ENCODE data around the gene ASTN2.

Gene ASTN2

DNA sequence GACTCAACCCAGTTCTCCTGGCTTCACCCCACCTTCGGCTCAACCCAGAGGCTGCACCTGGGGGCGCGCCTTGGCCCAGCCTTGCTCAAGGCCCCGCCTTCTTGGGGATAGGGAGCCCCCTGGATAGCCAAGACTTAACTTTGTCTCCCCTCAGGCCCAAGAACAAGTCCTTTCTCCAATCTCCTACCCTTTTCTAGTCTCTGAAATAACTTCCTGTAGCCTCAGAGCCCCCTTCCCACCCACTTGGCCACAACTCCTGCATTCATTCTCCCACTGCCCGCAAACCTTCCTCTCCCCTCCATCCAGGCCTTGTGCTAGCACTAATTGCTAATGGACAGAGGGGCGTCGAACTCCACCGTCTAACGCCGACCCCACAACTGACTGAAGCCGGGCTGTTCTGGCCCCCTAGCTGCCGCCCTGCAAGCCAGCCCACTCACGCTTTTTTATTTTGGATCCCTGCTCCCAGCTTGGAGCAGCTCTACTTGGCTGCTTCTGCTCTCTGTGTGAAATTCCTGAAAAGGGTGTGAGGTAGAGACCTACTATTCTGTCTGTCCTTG is 579 bp upstream of the ASTN2 start:
- no peak for DNase-seq (ENCODE audit: low read depth)

DNA sequence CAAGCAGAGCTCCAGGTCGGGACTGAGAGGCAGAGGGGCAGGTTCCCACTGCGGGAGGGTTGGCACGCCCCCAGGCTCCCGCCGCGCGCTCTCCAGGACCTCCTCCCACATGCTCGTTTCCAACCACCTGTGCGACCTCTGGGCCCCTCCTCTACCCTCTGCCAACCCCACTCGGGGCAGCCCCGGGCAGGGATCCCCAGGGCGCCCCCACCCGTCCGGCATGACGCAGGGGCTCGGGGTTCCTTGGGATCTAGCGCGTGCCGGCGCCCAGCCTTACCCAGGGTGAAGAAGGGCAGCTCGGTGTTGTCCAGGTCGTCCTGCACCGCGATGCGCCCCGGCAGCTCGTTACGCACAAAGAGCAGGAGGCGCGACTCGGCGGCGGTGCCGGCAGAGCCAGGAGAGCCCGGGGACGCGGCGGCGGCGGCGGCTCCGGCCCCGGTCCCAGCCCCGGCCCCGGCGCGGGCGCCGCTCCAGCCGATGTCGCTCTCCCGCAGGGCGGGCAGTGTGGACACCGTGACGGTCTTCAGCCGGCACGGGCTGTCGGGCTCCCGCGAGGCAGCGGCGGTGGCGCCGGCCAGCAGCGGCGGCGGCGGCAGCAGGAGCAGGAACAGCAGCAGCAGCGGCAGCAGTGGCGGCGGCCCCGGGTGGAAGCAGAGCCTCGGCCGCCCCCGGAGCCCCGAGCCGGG is 494 bp downstream of the ASTN2 start:
- DNase-seq (ENCODE audit: low read depth), result no peak

DNA sequence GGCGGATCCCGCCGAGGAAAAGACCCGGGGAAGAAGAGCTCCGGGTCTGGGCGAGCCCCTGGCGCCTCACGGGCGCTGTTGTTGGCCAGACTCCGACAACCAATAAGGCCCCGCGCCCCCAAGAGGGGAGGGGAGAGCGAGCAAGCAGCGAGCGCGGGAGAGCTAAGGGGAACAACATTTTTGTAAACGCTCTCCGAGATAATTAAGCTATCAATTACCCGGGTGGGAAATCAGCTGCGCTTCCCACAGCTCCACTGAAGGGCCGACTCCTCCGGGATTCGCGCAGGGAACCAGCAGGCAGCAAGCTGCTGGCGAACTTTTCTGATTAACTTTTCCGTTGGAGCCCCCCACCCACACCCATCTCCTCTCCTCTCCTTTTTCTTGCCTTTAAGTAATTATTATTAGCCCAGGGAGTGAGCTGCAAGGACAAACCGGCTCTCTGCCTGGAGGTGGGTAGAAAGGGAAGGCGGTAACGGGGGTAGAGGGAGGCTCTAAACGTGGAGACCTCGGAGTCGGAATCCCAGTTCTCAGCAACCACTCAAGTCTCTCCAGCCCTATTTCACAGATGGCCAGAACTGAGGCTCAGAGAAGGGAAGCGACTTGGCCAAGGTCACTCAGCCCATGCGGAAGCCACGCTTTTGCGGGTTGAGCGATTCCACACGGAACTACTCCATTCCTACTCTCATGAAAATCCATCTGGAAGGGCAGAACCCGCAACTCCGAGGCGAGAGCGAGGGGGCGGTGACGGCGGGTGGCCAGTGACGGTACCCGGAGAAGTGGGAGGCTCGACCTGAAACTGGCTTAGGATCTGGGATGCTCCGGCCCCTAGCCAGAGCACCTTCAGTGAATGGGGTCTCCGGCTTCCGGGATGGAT is 1.3 kb downstream of the ASTN2 start:
- DNase-seq (ENCODE audit: low read depth), result no peak

DNA sequence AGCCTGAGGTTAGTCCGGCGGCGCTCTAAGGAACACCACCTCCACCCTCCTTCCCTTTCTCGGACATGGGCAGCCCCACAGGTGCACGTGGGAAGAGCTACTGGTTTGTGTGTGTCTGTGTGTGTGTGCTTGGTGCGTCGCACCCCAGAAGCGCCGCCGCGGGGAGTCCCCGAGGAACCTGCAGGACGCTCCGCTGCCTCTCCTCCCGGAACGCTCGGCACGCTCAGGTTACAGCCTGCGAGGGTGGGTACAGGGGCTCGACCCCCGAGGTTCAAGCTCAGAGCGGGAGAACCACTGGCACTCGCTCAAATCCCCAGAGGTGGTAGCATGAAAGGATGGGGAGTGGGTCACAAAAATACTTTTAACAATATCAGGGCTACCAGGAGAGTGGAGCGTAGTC is 2.0 kb downstream of the ASTN2 start:
- DNase-seq (ENCODE audit: low read depth), result no peak

DNA sequence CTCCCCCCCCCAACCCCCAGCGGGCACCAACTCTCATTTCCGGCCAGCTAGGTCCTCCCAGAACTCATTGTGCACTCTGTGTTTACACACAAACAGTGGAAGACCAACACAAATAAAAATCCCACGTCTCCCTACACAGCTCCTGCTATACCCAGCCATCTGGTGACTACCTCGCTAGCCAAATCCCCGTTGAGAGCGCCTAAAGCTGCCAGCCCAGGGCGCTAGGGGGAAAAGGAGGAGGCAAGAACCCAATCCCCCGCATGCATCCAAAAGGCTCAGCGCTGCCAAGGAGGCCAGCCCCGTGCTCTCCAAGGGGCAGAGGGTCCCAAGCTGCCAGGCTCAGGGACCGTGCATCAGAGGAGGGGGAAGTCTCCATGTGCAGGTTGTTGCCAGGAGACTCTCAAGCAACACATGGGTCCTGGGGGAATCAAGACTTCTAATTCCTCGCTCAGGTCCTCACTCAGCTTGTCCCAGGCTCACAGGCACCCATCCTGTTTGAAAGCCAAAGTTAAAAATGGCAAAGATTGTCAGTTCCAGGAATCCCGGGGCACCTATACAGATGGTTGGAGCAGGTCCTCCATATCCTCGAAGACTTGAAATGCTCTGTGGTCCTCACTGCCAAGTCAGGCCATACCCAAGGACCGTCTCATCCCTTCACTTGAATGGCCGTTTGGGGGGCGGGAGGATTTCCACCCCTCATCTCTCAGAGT is 2.7 kb downstream of the ASTN2 start:
- no peak for DNase-seq (ENCODE audit: low read depth)

DNA sequence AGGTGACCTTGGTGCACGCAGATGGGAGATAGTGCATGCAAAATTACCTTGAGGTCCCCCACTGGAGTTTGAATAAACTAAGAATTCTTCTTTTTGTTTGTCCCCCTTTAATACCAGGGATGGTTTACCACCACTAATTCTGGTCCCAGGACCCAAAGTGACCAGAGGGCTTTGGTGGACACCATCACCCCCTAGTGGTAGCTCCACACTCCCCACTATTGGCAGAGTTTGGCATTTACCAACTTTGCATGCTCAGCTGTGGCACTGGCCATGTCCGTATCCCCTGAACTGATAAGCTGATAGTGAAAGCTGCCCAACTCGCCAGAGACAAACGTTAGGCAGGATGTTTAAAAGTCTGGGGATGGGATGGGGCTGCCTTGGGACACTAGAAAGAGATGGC is 3.3 kb downstream of the ASTN2 start:
- DNase-seq (ENCODE audit: low read depth), result no peak

DNA sequence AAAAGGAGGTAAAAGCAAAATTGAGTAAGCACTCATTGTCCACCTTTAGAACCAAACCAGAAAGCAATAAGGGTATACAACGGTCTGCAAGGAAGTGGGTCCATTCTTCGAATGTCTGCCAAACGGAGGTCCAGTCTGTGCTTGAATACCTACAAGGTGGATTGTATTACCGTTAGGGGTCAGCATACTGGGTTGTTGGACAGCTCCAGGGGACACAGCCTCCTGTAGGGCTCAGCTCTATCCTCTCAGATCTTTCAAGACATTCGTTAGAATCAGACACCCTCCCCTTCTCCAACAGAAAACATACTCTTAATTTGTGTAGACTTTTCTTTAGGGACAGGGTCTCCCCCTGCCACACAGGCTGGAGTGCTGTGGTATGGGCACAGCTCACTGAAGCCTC is 5.5 kb downstream of the ASTN2 start:
- no peak for DNase-seq (ENCODE audit: low read depth)

DNA sequence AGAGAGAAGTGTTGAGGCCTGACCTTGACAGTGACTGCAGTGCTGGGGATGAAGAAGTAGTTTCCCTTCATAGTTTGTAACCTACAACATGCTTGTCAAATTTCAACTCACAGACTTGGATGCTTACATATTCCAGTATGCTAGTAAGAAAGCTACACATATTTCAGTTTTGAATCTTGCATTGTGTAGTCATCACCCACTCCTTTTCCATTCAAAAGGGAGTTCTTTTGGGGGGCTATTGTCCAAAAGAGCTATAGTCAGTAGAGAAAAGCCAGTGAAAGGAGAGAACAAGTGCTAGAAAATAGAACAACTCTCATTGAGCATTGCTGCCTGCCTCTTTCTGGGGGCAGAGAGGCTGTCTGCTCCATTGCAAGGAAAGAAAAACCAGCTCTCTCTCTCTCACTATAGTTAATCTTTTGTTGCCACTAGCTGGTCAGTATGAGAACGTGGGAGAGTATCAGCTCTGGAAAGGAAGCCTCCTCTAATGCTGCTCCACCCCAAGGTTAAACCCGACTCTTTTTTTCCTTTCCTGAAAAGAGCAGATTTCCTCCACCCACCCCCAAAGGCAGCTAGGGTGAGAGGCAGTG is 7.3 kb downstream of the ASTN2 start:
- no peak for DNase-seq (ENCODE audit: low read depth)

DNA sequence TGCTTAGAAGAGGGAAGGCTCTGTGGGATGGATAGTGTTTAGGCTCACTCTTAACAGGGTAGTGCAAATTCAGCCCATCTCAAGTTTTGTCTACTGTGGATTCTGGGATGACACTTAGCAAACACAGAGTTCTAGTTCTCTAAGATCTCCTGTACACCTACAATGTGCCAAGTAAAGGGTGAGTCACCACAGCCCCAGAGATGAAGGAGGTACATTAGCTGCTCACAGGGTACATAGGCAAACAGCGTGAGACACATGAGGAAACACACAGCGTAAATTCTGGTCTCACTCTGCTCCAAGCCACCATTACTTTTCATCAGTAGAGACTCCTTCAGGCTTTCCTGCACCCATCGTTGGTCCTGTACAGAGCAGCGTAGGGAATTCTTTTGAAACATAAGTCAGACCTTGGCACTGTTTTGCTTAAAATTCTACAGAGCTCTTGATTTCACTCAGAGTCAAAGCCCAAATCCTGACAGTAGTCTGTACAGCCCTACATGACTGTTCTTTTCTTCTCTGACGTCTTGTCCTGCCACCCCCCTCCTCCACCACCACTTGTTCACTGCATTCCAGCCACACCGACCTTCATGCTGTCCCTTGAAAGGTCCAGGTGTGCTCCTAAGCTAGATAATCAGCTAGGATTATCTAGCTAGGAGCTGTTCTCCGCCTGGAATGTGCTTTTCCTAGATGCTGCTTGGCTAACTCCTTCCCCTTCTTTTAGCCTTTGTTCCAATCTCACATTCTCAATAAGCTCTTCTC is 8.7 kb downstream of the ASTN2 start:
- DNase-seq (ENCODE audit: low read depth), result no peak

DNA sequence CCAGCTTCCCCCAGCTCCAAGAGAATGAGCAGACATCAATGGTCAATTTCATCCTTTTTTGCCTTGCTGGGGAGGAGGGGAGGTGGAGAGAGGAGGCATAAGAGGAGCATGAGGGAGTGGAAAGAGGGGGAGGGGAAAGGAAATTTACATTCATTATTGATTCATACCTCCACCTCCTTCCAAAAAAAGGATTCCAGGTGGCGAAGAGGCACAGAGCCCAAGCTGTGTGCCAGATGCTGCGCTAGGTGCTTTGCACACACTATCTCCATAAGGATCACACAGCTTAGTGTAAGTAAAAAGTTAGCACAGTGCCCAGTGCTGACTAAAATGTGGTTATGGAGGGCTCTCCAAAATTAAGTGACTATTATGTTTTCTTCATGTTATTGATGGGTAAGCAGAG is 11.0 kb downstream of the ASTN2 start:
- no peak for DNase-seq (ENCODE audit: low read depth)

DNA sequence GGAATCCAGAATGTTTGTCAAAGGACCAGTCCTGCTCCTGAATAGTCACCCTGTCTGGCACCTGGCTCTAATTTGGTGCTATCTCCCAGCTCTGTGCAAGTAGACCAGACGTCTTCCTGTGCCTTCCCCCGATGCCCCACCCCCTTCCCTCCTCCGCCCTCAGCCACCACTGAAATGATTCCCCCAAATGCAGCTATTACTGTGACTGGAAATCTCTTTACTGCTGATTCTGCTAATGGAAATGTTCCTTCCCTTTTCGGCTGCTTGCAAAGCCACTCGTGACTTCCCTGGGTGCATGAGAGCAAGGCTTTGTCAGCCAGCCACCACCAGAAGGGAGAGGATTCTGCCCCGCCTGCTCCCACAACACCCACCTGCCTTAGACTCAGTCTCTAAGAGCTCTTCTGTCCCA is 11.4 kb downstream of the ASTN2 start:
- no peak for DNase-seq (ENCODE audit: low read depth)

DNA sequence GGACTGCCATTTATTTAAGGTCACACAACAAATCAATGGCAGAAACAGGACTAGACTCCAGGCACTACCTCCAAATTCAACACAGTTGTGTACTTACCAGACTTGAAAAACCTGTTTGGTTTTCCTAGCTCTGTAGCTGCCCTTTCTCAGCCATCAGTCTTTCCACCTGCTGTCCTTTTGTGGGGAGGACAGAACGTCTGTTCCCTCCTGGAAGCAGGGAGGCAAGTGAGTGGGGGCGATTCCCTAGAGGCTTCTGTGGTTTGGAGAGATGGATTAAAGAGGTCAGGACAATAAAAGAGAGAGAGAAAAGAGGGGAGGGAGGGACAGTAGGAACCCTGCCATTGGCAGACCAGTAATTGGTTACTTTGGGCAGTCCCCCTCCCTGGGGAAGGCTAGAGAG is 14.7 kb downstream of the ASTN2 start:
- no peak for DNase-seq (ENCODE audit: low read depth)

DNA sequence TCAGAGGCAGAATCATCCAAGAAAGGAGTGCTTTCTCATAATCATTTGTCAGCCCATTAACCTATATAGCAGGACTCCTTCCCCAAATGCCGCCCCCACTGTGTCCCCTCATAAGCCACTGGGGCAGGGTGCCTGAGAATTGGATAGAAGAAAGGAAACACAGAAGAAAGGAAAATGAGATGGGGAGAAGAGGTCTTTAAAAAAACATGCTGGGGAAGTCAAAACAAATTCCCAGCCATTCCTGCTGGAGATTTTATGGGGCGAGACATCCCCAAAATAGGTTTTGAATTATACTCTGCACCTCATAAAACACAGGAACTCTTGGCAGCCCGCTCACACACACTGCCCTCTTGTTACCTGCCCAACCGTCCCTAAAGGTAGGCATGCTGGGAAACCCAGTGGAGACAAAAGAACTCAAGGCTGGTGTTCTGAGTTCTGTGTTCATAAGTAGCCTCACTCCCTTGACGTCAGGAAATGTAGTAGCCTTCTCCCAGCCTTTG is 19.7 kb downstream of the ASTN2 start:
- no peak for DNase-seq (ENCODE audit: low read depth)

DNA sequence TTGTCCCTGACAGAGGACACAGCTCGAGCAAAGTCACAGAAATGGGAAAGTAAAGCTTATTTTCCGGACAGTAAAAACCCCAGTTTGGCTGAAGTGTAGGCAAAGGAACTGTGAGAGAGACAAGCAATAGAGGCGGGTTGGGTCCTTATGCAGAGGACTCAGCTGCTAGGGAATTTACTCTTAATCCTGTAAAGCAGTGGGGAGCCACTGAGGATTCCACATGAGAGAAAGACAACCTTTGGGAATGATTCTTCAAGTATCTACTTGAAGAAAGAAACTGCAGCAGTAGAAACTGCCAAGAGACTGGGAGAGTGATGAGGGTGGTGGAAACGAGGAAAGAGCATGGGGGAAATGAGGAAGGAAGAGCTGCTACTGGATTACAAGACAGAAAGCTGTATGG is 20.2 kb downstream of the ASTN2 start:
- DNase-seq (ENCODE audit: low read depth), result no peak

DNA sequence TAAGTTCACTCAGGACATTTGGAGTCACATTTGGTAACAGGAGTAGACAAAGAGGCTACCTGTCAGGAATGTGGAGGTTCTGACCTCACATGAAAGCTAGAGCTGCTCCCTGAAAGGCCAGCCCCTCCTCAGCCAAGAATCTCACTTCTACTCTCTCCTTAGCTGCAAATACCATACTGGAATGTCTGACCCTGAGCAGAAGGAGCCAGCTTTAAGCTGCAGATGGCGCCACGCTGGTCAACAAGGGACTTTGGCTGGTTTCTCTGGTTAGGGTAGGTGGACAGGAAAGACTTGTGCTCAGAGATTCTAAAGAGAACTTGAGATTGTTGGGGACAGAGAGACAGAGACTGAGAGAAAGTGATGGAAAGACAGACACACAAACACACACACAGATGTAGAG is 21.9 kb downstream of the ASTN2 start:
- no peak for DNase-seq (ENCODE audit: low read depth)

DNA sequence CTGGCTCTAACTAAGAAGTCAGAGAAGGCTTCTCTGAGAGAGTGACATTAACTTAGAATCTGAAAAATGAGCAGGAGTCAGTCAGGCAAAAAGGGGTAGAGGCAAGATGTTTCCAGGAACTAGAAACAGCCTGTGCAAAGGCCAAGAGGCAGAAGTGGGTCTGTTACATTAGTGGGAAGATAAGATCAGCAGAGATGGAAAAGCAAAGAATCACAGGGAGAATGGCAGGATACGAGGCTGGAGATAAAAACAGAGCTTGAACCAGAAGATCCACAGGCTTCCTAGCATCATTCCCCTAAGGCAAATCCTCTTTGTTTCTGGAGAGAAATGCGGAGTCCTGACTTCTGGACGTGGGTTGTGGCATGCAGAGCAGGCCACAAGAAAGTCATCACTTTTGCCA is 27.4 kb downstream of the ASTN2 start:
- DNase-seq (ENCODE audit: low read depth), result no peak

DNA sequence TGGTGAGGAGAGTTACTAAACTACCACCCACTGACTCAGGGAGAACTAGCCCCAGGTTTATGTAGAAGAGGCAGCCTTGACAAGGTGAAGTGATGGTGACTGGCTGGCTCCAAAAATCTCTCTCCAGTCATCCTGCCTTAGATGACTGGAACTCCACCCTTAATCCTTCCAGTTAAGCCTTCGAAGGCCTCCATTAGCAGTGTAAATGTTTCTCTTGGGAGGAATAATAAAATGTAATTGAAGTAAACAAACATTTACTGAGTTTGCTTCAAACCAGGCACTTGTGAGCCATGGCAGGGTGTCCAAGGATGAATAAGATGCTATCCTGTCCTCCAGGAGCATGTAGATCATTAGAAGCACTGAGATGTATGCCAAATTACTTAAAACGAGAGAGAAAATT is 35.5 kb downstream of the ASTN2 start:
- no peak for DNase-seq (ENCODE audit: low read depth)

DNA sequence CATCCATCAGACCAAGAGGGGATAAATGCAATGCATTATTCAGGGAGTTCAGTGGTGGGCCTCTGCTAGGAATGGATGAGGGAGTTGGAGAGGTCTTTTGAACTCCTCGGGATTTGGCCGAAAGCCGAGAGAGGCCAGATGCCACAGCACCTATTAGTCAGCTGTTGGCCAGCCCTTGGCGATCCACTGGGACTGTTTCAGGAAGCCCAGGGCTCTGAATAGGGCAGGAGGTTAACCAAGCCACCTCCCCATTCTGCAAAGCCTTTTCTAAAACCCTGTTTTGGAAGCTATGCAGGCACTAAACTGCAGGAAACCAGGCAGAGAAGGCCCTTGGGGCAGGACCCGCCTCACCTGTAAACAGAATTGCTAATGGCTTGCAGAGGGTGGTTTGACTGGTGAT is 37.8 kb downstream of the ASTN2 start:
- DNase-seq (ENCODE audit: low read depth), result no peak

DNA sequence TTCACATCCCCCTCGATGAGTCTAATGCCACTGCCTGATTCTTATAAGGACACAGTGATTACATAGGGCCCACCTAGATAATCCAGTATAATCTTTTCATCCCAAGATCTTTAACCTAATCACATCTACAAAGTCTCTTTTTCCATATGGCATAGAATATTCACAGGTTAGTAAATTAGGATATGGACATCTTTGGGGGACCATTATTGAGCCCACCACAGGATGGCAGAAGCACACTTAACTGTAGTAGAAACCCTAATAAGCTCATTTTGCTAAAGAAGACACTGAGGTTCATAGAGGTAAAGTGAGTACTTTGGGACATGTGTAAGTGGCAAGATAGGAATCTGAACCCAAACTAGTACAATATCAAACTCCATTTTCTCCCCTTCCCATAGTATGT is 38.9 kb downstream of the ASTN2 start:
- no peak for DNase-seq (ENCODE audit: low read depth)

DNA sequence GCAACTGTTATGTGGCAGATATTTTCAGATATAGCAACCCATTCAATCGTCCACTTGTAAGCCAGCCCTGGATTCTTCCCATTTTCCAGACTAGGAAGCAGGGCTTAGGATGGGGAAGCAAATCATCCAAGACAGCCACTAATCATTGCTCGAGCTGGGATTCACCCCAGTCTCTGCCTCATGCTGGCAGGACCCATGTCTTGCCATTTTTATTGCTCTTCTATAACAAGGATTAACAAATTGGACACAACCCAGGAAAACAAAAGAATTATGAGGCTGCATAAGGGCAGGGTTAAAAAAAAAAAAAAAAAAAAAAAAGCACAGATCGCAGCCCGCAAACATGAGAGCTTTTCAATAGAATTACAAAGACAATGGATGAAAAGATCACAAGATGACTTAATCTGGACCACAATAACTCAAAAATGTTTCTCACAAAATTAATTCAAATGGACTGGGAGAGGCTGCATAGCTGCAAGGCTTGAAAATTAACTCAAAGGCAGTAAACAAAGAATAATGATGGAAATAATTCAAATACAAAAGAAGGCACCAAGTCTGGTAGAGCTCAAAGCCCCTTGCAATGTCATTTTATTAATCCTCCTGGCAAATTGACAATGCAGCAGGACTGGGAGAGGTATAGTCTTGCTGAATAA is 40.7 kb downstream of the ASTN2 start:
- no peak for DNase-seq (ENCODE audit: low read depth)

DNA sequence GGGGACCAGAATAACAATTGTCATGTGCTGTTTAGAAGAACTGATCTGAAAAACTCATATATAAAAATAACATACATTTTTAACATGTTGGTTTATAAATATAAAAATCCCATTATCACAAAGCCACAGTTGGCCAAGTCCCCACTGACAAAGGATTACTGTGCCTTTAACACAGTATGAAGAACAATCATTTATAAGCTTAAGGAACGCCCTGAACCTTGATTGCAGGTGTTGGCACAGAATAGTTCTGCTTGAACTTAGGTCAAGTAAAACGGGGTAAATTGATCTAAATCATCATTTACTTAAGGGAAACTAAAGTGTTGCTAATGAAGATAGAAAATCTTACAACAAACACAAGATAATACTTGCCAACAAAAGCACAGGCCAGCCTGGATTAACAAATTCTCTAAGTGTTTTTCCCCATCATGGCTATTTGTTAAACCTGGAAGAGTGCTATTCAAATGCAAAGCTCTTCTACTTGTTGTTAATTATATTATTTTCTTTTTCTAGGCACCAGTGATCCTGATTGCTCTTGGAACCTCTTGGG is 46.1 kb downstream of the ASTN2 start:
- no peak for DNase-seq (ENCODE audit: low read depth)

All from stimulated activated CD8-positive, alpha-beta memory T cell treated with anti-CD3 and anti-CD28 coated beads, Interleukin-4, amount 100 ng/mL, for 24 hours (primary cell).